ENCODE data around the gene FAM184A. TPM values are rescaled to one million over a fixed set of nuclear protein-coding genes. Genes with fewer than 3 reads are reported as not detected.

FAM184A gene
- total RNA-seq, 2 donors from 2014 or later, result 205 to 216 TPM

GRCh38 chr6:119077391-119077642, 1.1 kb downstream of the FAM184A start:
- Mint-ChIP-seq H3K4me3 (peak overlapping the region; percentile 68), H3K36me3 (ENCODE audit: low read depth) (peaks cover 17% of the 10 kb centered on the region), H3K27me3 (ENCODE audit: insufficient read depth) (peaks cover 22% of the 10 kb centered on the region), H3K4me1 (peaks cover 38% of the 10 kb centered on the region), H3K27ac (no peak overlapping the region), H3K9me3 (peaks cover 18% of the 10 kb centered on the region)
- Histone ChIP-seq H3K9me3 (ENCODE audit: control insufficient read depth, low read length) (peaks cover 14% of the 10 kb centered on the region), H3K9ac (ENCODE audit: extremely low read depth, low read length, poor library complexity, severe bottlenecking) (peak overlapping the region; percentile 80), H3K27me3 (ENCODE audit: control insufficient read depth, insufficient read depth, low read length, poor library complexity, severe bottlenecking) (no peaks in the 10 kb centered on the region), H3K36me3 (ENCODE audit: control insufficient read depth, insufficient read depth, low read length) (peaks cover 30% of the 10 kb centered on the region), H3K27ac (ENCODE audit: low read depth, low read length) (no peak overlapping the region), H3K4me1 (ENCODE audit: control insufficient read depth, insufficient read depth, low read length) (no peaks in the 10 kb centered on the region), H3K4me3 (ENCODE audit: low read length) (peak overlapping the region; percentile 95)
- TF ChIP-seq, protein P1, sequence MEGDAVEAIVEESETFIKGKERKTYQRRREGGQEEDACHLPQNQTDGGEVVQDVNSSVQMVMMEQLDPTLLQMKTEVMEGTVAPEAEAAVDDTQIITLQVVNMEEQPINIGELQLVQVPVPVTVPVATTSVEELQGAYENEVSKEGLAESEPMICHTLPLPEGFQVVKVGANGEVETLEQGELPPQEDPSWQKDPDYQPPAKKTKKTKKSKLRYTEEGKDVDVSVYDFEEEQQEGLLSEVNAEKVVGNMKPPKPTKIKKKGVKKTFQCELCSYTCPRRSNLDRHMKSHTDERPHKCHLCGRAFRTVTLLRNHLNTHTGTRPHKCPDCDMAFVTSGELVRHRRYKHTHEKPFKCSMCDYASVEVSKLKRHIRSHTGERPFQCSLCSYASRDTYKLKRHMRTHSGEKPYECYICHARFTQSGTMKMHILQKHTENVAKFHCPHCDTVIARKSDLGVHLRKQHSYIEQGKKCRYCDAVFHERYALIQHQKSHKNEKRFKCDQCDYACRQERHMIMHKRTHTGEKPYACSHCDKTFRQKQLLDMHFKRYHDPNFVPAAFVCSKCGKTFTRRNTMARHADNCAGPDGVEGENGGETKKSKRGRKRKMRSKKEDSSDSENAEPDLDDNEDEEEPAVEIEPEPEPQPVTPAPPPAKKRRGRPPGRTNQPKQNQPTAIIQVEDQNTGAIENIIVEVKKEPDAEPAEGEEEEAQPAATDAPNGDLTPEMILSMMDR (conservative IDR thresholded peaks at IDR 0.05), result no peak
- WGBS, 2 experiments (ENCODE audit: insufficient coverage in 1 of 2, insufficient read length in 1 of 2), result 54 to 72% methylated on average over 3 of the region's 3 CpGs
- no peak for DNase-seq

DNA sequence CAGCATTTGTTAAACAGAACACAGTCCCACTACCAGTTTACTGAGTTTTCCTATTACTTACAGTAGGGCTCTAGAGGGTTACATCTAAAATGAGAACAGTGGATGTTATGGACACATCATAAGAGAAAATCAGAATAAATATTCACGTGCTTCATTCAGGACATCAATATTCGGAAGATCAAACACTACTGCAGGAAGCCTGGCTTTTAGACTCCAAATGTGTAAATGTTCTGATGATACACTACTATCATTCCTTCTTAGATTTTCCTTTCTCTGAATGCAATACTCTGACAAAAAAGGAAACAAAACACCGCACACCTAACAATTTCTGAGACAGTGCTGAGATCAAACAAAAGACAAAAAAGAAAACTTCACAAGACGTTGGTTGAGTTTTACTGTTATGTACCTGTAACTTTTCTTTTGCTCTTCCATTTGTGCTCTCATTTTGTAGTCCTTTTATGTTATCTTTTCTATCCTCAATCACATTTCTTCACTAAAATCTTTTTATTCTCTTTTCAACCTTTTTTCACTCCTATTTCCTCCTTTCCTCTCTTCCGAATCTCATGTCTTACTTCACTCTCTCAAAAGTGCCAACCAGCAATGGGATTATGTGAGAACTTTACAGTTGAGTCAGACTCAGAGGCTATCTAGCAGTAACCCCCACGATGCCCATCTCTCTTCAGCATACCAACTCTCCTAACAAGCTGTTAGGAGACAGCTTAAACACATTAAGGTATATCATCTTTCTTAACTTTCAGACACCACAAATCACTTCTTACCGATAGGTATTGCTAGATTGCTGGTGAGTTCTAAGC, 1.7 kb downstream of the FAM184A start:
- no peak overlapping the region for H3K27ac ChIP-seq (ENCODE audit: low read depth, low read length)
- peaks cover 12% of the 10 kb centered on the region for H3K9me3 Mint-ChIP-seq
- TF ChIP-seq, protein P1 (conservative IDR thresholded peaks at IDR 0.05), result no peak
- H3K4me3 Mint-ChIP-seq, result peak overlapping the region; percentile 68
- H3K27me3 ChIP-seq (ENCODE audit: control insufficient read depth, insufficient read depth, low read length, poor library complexity, severe bottlenecking), result no peaks in the 10 kb centered on the region
- H3K4me1 Mint-ChIP-seq, result peaks cover 38% of the 10 kb centered on the region
- peaks cover 15% of the 10 kb centered on the region for H3K36me3 Mint-ChIP-seq (ENCODE audit: low read depth)
- H3K9ac ChIP-seq (ENCODE audit: extremely low read depth, low read length, poor library complexity, severe bottlenecking), result peak overlapping the region; percentile 80
- peaks cover 22% of the 10 kb centered on the region for H3K27me3 Mint-ChIP-seq (ENCODE audit: insufficient read depth)
- H3K9me3 ChIP-seq (ENCODE audit: control insufficient read depth, low read length), result peaks cover 9% of the 10 kb centered on the region
- H3K4me1 ChIP-seq (ENCODE audit: control insufficient read depth, insufficient read depth, low read length), result no peaks in the 10 kb centered on the region
- H3K27ac Mint-ChIP-seq, result peak overlapping the region; percentile 41
- H3K36me3 ChIP-seq (ENCODE audit: control insufficient read depth, insufficient read depth, low read length), result peaks cover 35% of the 10 kb centered on the region
- H3K4me3 ChIP-seq (ENCODE audit: low read length), result peak overlapping the region; percentile 95
- no peak for DNase-seq
- 66 to 96% methylated on average over 4 to 7 of the region's 7 CpGs for WGBS, 2 experiments (ENCODE audit: insufficient coverage in 1 of 2, insufficient read length in 1 of 2)

- no peaks in the 10 kb centered on the region for H3K4me1 ChIP-seq (ENCODE audit: control insufficient read depth, insufficient read depth, low read length)
- Mint-ChIP-seq H3K4me3 (peak overlapping the region; percentile 68), H3K4me1 (peaks cover 42% of the 10 kb centered on the region), H3K27me3 (ENCODE audit: insufficient read depth) (peaks cover 20% of the 10 kb centered on the region), H3K27ac (no peak overlapping the region), H3K36me3 (ENCODE audit: low read depth) (peaks cover 13% of the 10 kb centered on the region), H3K9me3 (peaks cover 6% of the 10 kb centered on the region)
- no peaks in the 10 kb centered on the region for H3K27me3 ChIP-seq (ENCODE audit: control insufficient read depth, insufficient read depth, low read length, poor library complexity, severe bottlenecking)
- whole genome bisulfite sequencing, 2 experiments (ENCODE audit: insufficient coverage in 1 of 2, insufficient read length in 1 of 2), result 80 to 100% methylated on average over 1 to 4 of the region's 5 CpGs
- H3K9me3 ChIP-seq (ENCODE audit: control insufficient read depth, low read length), result peaks cover 6% of the 10 kb centered on the region
- peak overlapping the region; percentile 80 for H3K9ac ChIP-seq (ENCODE audit: extremely low read depth, low read length, poor library complexity, severe bottlenecking)
- no peak overlapping the region for H3K27ac ChIP-seq (ENCODE audit: low read depth, low read length)
- peak overlapping the region; percentile 95 for H3K4me3 ChIP-seq (ENCODE audit: low read length)
- TF ChIP-seq, protein P1 (conservative IDR thresholded peaks at IDR 0.05), result no peak
- H3K36me3 ChIP-seq (ENCODE audit: control insufficient read depth, insufficient read depth, low read length), result peaks cover 35% of the 10 kb centered on the region
- DNase-seq, result no peak
These were observed 2.3 kb downstream of the FAM184A start for GRCh38 chr6:119076173-119076572.

Data from endodermal cell (in vitro differentiated cells).